SU-DHL-6 (cell line): Measurements from ENCODE around the gene ITPKB.
A peak's percentile ranks its signal among the peaks of the same experiment; 100 is the strongest.

Experiments used
- H2AFZ ChIP-seq: fragments of 200-600 bp; sonication (generic); 2 replicates; pipeline ENCODE4 v1.6.1; 2014; ENCODE audit warnings: low read depth, mild to moderate bottlenecking, moderate library complexity, mixed read lengths, antibody characterized with exemption, low read length; ENCODE audit not compliant: severe bottlenecking
- H3F3A ChIP-seq: fragments of 200-600 bp; shearing (Covaris generic); 2 replicates; pipeline ENCODE4 v1.6.0; 2016; ENCODE audit warnings: antibody characterized with exemption, mild to moderate bottlenecking; ENCODE audit not compliant: insufficient read depth
- H3K27ac ChIP-seq: fragments of 200-600 bp; sonication (generic); 2 replicates; pipeline ENCODE4 v1.5.1; 2016; ENCODE audit warnings: low read depth, mild to moderate bottlenecking, low read length, moderate library complexity, mixed read lengths
- H3K27me3 ChIP-seq: fragments of 200-600 bp; sonication (generic), shearing (Covaris generic); 2 replicates; pipeline ENCODE4 v1.6.0; 2014; ENCODE audit warnings: mild to moderate bottlenecking, low read length
- H3K36me3 ChIP-seq: fragments of 200-600 bp; sonication (generic); 2 replicates; pipeline ENCODE4 v1.6.1; 2014; ENCODE audit warnings: mild to moderate bottlenecking, low read length, mixed read lengths
- H3K4me2 ChIP-seq: fragments of 300-600, 200-600 bp; shearing (Covaris generic), sonication (generic); 2 replicates; pipeline ENCODE4 v1.6.0; 2014; ENCODE audit warnings: low read length, low read depth, mild to moderate bottlenecking; ENCODE audit not compliant: poor library complexity, severe bottlenecking
- H3K4me3 ChIP-seq: fragments of 200-600 bp; sonication (generic); 2 replicates; pipeline ENCODE4 v1.5.1; 2014; ENCODE audit warnings: antibody characterized with exemption, low read length, mild to moderate bottlenecking, mixed read lengths; ENCODE audit not compliant: insufficient read depth, poor library complexity, severe bottlenecking
- H3K79me2 ChIP-seq: fragments of 200-600 bp; sonication (generic); 2 replicates; pipeline ENCODE4 v1.6.1; 2014; ENCODE audit warnings: mild to moderate bottlenecking, low read length, moderate library complexity; ENCODE audit not compliant: insufficient read depth
- H3K9ac ChIP-seq: fragments of 200-600 bp; sonication (generic); 2 replicates; pipeline ENCODE4 v1.7.0; 2014; ENCODE audit warnings: mild to moderate bottlenecking, low read length
- H3K9me2 ChIP-seq: fragments of 200-600 bp; sonication (generic); replicated peaks from 2 replicates; pipeline ENCODE4 v1.6.1; 2014; ENCODE audit warnings: low read length; ENCODE audit not compliant: insufficient read depth
- H3K9me3 ChIP-seq: fragments of 200-600 bp; sonication (generic); 2 replicates; pipeline ENCODE4 v1.6.1; 2014; ENCODE audit warnings: low read length, mixed read lengths; ENCODE audit not compliant: insufficient read depth
- H4K20me1 ChIP-seq: fragments of 200-600 bp; sonication (generic); 2 replicates; pipeline ENCODE4 v1.6.1; 2014; ENCODE audit warnings: low read depth, mild to moderate bottlenecking, antibody characterized with exemption, low read length, moderate library complexity, mixed read lengths
- EZH2phosphoT487 ChIP-seq: fragments of 200-600 bp; sonication (generic), shearing (Covaris generic); conservative IDR thresholded peaks from 2 replicates; pipeline ENCODE4 v1.6.1; 2018; ENCODE audit warnings: mild to moderate bottlenecking, antibody characterized with exemption, low read length, moderate library complexity, mixed read lengths
- TF ChIP-seq, protein P1 (sequence below): fragments of 200-600 bp; sonication (generic); IDR thresholded peaks from one replicate; pipeline ENCODE4 v1.5.1; 2017; ENCODE audit warnings: antibody characterized with exemption, mild to moderate bottlenecking, low read length, moderate library complexity; ENCODE audit not compliant: insufficient read depth, poor library complexity, severe bottlenecking

The ITPKB gene

DNA sequence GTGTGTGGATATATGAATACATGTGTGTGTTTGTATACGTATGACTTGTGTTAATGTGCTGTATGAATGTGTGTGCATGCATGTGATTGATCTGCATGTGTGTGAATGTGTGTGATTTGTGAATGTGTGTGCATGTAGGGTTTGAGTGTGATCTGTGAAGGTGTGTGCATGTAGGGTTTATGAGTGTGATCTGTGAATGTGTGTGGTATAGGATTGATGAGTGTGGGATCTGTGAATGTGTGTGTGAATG lies 102.3 kb downstream of the ITPKB start:
- Histone ChIP-seq H2AFZ (no peak overlapping the region), H3K4me3 (no peak overlapping the region), H3K27ac (no peak overlapping the region), H3K9ac (no peak overlapping the region), H3K4me2 (no peak overlapping the region), H3K9me3 (no peaks in the 10 kb centered on the region), H3F3A (no peaks in the 10 kb centered on the region), H3K79me2 (no peaks in the 10 kb centered on the region), H3K9me2 (no peaks in the 10 kb centered on the region), H3K36me3 (no peaks in the 10 kb centered on the region), H4K20me1 (no peaks in the 10 kb centered on the region), H3K27me3 (no peaks in the 10 kb centered on the region)
- TF ChIP-seq EZH2phosphoT487, result no peak
- TF ChIP-seq, protein P1, sequence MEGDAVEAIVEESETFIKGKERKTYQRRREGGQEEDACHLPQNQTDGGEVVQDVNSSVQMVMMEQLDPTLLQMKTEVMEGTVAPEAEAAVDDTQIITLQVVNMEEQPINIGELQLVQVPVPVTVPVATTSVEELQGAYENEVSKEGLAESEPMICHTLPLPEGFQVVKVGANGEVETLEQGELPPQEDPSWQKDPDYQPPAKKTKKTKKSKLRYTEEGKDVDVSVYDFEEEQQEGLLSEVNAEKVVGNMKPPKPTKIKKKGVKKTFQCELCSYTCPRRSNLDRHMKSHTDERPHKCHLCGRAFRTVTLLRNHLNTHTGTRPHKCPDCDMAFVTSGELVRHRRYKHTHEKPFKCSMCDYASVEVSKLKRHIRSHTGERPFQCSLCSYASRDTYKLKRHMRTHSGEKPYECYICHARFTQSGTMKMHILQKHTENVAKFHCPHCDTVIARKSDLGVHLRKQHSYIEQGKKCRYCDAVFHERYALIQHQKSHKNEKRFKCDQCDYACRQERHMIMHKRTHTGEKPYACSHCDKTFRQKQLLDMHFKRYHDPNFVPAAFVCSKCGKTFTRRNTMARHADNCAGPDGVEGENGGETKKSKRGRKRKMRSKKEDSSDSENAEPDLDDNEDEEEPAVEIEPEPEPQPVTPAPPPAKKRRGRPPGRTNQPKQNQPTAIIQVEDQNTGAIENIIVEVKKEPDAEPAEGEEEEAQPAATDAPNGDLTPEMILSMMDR, result no peak

DNA sequence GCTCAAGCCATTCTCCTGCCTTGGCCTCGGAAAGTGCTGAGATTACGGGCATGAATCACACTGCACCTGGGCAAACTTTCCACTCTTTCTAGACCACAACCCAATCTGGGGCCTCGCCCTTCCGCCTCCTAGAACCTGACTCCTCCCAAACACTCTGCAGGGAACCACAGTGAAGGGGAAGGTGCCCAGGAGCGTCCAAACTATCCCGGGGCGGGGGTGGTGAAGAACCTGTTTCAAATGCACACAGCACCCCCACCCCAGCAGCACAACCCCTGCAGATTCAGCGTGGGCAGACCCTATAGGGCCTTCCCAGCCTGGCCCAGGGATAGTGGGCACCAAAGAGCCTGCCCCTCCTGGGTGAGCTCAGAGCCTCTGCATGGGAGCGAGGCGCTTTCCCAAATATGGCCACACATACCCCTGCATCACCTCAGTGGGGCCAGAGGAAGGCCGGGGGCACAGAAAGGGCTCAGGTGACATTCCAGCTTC lies 103.6 kb downstream of the ITPKB start:
- TF ChIP-seq EZH2phosphoT487, result no peak
- TF ChIP-seq, protein P1, result no peak
- no peak overlapping the region for H3K4me2 ChIP-seq
- H3K27me3 ChIP-seq, result no peaks in the 10 kb centered on the region
- no peak overlapping the region for H2AFZ ChIP-seq
- no peak overlapping the region for H3K9ac ChIP-seq
- H3K9me3 ChIP-seq, result no peaks in the 10 kb centered on the region
- no peaks in the 10 kb centered on the region for H3K36me3 ChIP-seq
- no peaks in the 10 kb centered on the region for H4K20me1 ChIP-seq
- H3F3A ChIP-seq, result no peaks in the 10 kb centered on the region
- peak overlapping the region; percentile 10; the same call in 1 of the 2 replicates for H3K27ac ChIP-seq
- H3K9me2 ChIP-seq, result no peaks in the 10 kb centered on the region
- no peaks in the 10 kb centered on the region for H3K79me2 ChIP-seq
- H3K4me3 ChIP-seq, result no peak overlapping the region

DNA sequence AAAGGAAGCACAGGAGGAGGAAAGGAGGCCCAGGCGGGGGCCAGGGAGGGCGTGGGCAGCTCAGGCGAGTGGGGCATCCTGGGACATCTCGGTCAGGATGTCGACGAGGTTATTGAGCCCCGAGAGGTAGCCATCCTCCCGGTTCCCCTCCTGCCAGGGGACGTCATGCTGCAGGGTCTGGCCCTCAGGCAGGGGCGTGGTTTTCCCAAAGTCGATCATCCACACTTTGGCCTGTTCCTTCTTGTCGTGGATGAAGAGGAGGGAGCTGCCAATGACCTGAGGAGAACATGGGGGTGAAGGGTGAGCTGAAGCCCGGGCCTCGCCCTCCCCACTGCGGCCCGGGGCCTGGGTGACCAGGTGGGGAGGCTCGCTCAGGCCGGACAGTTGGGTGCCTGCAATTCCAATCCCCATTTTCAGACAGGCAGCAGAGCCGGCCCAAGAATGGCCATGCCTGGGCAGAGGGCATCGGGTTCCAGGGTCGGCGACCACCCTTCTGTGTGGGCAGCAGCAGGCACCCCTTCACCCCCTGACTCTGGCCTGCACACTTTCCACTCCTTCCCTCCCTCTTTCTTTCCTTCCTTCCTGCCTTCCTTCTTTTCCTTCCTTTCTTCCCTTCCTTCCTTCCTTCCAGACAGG lies 104.4 kb downstream of the ITPKB start:
- Histone ChIP-seq H3K27me3 (no peaks in the 10 kb centered on the region), H3K27ac (no peak overlapping the region), H3K9ac (no peak overlapping the region), H2AFZ (no peak overlapping the region), H3K9me2 (no peaks in the 10 kb centered on the region), H3K4me3 (no peak overlapping the region), H3K36me3 (no peaks in the 10 kb centered on the region), H3K4me2 (no peak overlapping the region), H3K9me3 (no peaks in the 10 kb centered on the region), H3K79me2 (no peaks in the 10 kb centered on the region), H4K20me1 (no peaks in the 10 kb centered on the region), H3F3A (no peaks in the 10 kb centered on the region)
- TF ChIP-seq, protein P1, result no peak
- no peak for TF ChIP-seq EZH2phosphoT487
